Astrocyte of the spinal cord (primary cell): ENCODE results near the gene PGM1.
"Not testable (repeated sequence)": the region's sequence is repeated elsewhere in the genome, so short reads cannot be mapped to it uniquely, and the experiment has no call there.

Experiments
- DNase-seq: peaks from one replicate; pipeline ENCODE4 v3.0.0; 2011; ENCODE audit warnings: low read depth, low spot score
- H3K4me3 ChIP-seq: 2 replicates; pipeline ENCODE4 v1.5.1; 2011; ENCODE audit warnings: low read depth, mild to moderate bottlenecking, low read length, moderate library complexity
- CTCF ChIP-seq: IDR thresholded peaks from 2 replicates; pipeline ENCODE4 v1.5.1; 2012; ENCODE audit warnings: low read depth, mild to moderate bottlenecking, low read length, inconsistent platforms
- in situ Hi-C: cut with HindIII; loops from 2 replicates; pipeline ENCODE4 v1.10.0; 2017; ENCODE audit warnings: low sequenced_read_pairs

Gene PGM1

GRCh38 chr1:63575340-63575826 is 17.8 kb upstream of the PGM1 start:
- H3K4me3 ChIP-seq = no peak overlapping the region
- DNase-seq = peak; percentile 58
- in situ Hi-C loops = no loop called here
- peak; percentile 57 for TF ChIP-seq CTCF

- DNase-seq, in situ Hi-C loops, H3K4me3 ChIP-seq: not testable (repeated sequence)
Measured at GRCh38 chr1:63586326-63586725, 6.9 kb upstream of the PGM1 start.

GRCh38 chr1:63590166-63590560 is 3.0 kb upstream of the PGM1 start:
- in situ Hi-C loops = no loop called here
- DNase-seq = peak; percentile 76
- TF ChIP-seq CTCF = no peak
- H3K4me3 ChIP-seq = no peak overlapping the region

GRCh38 chr1:63592536-63593302 is 492 bp upstream of the PGM1 start:
- TF ChIP-seq CTCF = no peak
- H3K4me3 ChIP-seq = peak overlapping the region; percentile 71
- in situ Hi-C loops = no loop called here
- no peak for DNase-seq

- peak; percentile 25 for DNase-seq
- H3K4me3 ChIP-seq = peak overlapping the region; percentile 71
- in situ Hi-C loops = no loop called here
- TF ChIP-seq CTCF = no peak
Measured at GRCh38 chr1:63593886-63594605, 835 bp downstream of the PGM1 start.

GRCh38 chr1:63595435-63595834 is 2.2 kb downstream of the PGM1 start:
- H3K4me3 ChIP-seq = no peak overlapping the region
- no peak for TF ChIP-seq CTCF
- in situ Hi-C loops = no loop called here
- DNase-seq = no peak

GRCh38 chr1:63599799-63600198 is 6.6 kb downstream of the PGM1 start:
- no peak overlapping the region for H3K4me3 ChIP-seq
- no peak for TF ChIP-seq CTCF
- in situ Hi-C loops = no loop called here
- no peak for DNase-seq
